Cardiac muscle cell (in vitro differentiated cells and primary cell): ENCODE data around the gene ADCY6. TPM values are rescaled to one million over a fixed set of nuclear protein-coding genes. Genes with fewer than 3 reads are reported as not detected.

ENCODE experiments used
- DNase-seq, 2 donors: peaks; one replicate each; pipeline versions ENCODE4 v3.0.0 to v3.0.0-alpha.2; 2010 to 2017; ENCODE audit warnings: low read depth in 1 of 2, low spot score in 1 of 2
- H3K27ac ChIP-seq: fragments of 200-600 bp; sonication (generic); 2 replicates; pipeline ENCODE4 v1.5.1; 2016
- H3K27me3 ChIP-seq: fragments of 200-600 bp; sonication (generic); 2 replicates; pipeline ENCODE4 v1.6.0; 2016; ENCODE audit warnings: control low read depth
- H3K36me3 ChIP-seq: fragments of 200-600 bp; sonication (generic); 2 replicates; pipeline ENCODE4 v1.5.1; 2016; ENCODE audit warnings: control low read depth
- H3K4me1 ChIP-seq: fragments of 200-600 bp; sonication (generic); 2 replicates; pipeline ENCODE4 v1.8.1; 2017; ENCODE audit warnings: low read depth, mild to moderate bottlenecking, mixed run types
- H3K4me3 ChIP-seq: fragments of 200-600 bp; sonication (generic); 2 replicates; pipeline ENCODE4 v1.5.1; 2016; ENCODE audit warnings: mild to moderate bottlenecking
- H3K9me3 ChIP-seq: fragments of 200-600 bp; sonication (generic); 2 replicates; pipeline ENCODE4 v1.5.1; 2017; ENCODE audit warnings: low read depth, mild to moderate bottlenecking, control low read depth
- polyA plus RNA-seq: library from polyadenylated mRNA; unstranded; fragments of >200 nt; fragmentation: Nextera tagmentation; extraction: Ambion mirVana; gene quantifications from 2 replicates; pipeline ENCODE4 v1.2.1, GENCODE V29; 2016
- total RNA-seq: library from RNA; depleted of rRNA; stranded (reverse); fragments of >200 nt; gene quantifications from 2 replicates; pipeline ENCODE4 v1.2.3, GENCODE V29; 2016
- TF ChIP-seq, protein P1 (sequence below): IDR thresholded peaks from 2 replicates; pipeline ENCODE4 v1.5.1; 2012; ENCODE audit warnings: low read depth, mild to moderate bottlenecking, low read length

ADCY6 gene
- total and polyA plus RNA-seq, 2 experiments from 2014 or later = 38.1 to 60.1 TPM

DNA sequence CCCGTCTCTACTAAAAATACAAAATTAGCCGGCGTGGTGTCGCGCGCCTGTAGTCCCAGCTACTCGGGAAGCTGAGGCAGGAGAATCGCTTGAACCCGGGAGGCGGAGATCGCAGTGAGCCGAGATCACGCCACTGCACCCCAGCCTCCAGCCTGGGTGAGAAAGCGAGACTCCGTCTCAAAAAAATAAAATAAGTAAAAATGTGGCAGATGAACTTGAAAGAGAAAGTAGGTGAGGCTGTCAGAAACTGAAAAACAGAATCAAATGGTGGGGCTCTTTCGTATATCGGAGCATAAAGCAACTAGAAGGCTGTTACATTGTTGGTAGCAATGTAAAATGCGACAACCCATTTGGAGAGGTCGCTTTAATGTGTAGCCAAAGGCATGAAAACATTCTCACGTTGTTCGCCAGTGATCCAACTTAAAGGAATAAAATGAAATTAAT lies 71.6 kb downstream of the ADCY6 start:
- TF ChIP-seq, protein P1, sequence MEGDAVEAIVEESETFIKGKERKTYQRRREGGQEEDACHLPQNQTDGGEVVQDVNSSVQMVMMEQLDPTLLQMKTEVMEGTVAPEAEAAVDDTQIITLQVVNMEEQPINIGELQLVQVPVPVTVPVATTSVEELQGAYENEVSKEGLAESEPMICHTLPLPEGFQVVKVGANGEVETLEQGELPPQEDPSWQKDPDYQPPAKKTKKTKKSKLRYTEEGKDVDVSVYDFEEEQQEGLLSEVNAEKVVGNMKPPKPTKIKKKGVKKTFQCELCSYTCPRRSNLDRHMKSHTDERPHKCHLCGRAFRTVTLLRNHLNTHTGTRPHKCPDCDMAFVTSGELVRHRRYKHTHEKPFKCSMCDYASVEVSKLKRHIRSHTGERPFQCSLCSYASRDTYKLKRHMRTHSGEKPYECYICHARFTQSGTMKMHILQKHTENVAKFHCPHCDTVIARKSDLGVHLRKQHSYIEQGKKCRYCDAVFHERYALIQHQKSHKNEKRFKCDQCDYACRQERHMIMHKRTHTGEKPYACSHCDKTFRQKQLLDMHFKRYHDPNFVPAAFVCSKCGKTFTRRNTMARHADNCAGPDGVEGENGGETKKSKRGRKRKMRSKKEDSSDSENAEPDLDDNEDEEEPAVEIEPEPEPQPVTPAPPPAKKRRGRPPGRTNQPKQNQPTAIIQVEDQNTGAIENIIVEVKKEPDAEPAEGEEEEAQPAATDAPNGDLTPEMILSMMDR = no peak
- Histone ChIP-seq H3K27ac (peak overlapping the region; percentile 80), H3K36me3 (peaks cover 16% of the 10 kb centered on the region), H3K4me3 (peak overlapping the region; percentile 45), H3K9me3 (no peaks in the 10 kb centered on the region), H3K27me3 (no peaks in the 10 kb centered on the region), H3K4me1 (peaks cover 13% of the 10 kb centered on the region)
- peak; percentile 8 to 15 for DNase-seq

DNA sequence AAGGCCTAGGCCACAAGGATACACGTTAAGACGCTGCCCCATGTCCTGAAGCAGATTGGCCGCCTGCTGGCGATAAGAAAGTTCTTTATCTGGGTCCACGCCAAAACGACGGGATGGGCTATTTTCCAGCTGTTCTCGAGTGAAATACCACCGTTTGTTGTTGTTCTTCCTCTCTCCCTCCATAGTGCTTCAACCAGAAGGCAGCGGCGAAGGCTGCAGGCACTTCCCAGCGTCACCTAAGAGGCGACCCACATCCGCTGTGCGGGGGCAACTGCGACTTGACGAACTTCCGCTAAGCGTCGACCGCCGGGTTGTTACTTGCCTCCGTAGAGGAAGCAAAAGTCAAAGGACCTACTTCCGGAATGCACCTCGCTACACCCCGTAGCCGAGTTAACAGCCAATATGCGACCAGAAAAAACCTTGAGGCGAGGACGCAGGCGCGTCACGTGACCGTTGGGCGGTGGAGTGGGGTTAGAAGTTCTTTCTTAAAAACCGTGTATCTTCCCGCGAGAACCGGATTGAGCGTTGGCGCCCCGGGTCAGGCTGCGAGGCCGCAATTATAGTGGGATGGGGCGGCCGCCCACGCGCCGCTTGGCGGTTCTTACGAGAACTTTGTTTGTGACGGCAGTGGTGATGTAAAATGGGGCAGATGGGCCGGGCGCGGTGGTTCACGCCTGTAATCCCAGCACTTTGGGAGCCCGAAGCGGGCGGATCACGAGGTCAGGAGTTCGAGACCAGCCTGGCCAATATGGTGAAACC lies 72.2 kb downstream of the ADCY6 start, which contains the start of gene CCNT1:
Gene CCNT1, minus strand, starts transcription at position 215 of the 759 bp plus-strand sequence. Its CDS starts 32 bp downstream, at position 183.
- Histone ChIP-seq H3K27ac (peak within 1 kb of the TSS; percentile 90), H3K36me3 (peaks cover 19% of the 10 kb centered on the region), H3K27me3 (no peaks in the 10 kb centered on the region), H3K9me3 (no peaks in the 10 kb centered on the region), H3K4me1 (peaks cover 13% of the 10 kb centered on the region), H3K4me3 (peak within 1 kb of the TSS; percentile 57)
- peak; percentile 99 to 100 for DNase-seq
- TF ChIP-seq, protein P1 = no peak

Other genes starting within 250 kb of the ADCY6 start
- gene LALBA, start 219.0 kb downstream of the ADCY6 start, total RNA-seq = not detected in 2 replicates
- not detected in 2 replicates for gene LALBA, start 219.0 kb downstream of the ADCY6 start, polyA plus RNA-seq
- 40.8 and 51.5 TPM in 2 replicates for gene KANSL2, start 106.9 kb downstream of the ADCY6 start, total RNA-seq
- gene KANSL2, start 106.9 kb downstream of the ADCY6 start, polyA plus RNA-seq = 34.5 and 52.6 TPM in 2 replicates
- gene CCNT1, start 72.4 kb downstream of the ADCY6 start, total RNA-seq = 17.6 and 20.4 TPM in 2 replicates
- gene CCNT1, start 72.4 kb downstream of the ADCY6 start, polyA plus RNA-seq = 6.3 and 9.9 TPM in 2 replicates
- gene CACNB3, start 29.4 kb upstream of the ADCY6 start, total RNA-seq = 19.2 and 21.9 TPM in 2 replicates
- gene CACNB3, start 29.4 kb upstream of the ADCY6 start, polyA plus RNA-seq = 20.0 and 23.6 TPM in 2 replicates
- gene DDX23, start 63.1 kb upstream of the ADCY6 start, total RNA-seq = 66.3 and 89.5 TPM in 2 replicates
- 35.3 and 49.0 TPM in 2 replicates for gene DDX23, start 63.1 kb upstream of the ADCY6 start, polyA plus RNA-seq
- gene RND1, start 76.8 kb upstream of the ADCY6 start, total RNA-seq = 2.1 and 2.9 TPM in 2 replicates
- 3.5 and 7.2 TPM in 2 replicates for gene RND1, start 76.8 kb upstream of the ADCY6 start, polyA plus RNA-seq
- gene FKBP11, start 136.4 kb upstream of the ADCY6 start, total RNA-seq = 8.9 and 9.4 TPM in 2 replicates
- 3.4 and 11.9 TPM in 2 replicates for gene FKBP11, start 136.4 kb upstream of the ADCY6 start, polyA plus RNA-seq
- 106 and 115 TPM in 2 replicates for gene ARF3, start 168.4 kb upstream of the ADCY6 start, total RNA-seq
- gene ARF3, start 168.4 kb upstream of the ADCY6 start, polyA plus RNA-seq = 102 and 120 TPM in 2 replicates
- 0.36 and 0.53 TPM in 2 replicates for gene WNT10B, start 182.6 kb upstream of the ADCY6 start, total RNA-seq
- gene WNT10B, start 182.6 kb upstream of the ADCY6 start, polyA plus RNA-seq = 0.45 TPM in 1 of 2 replicates, not detected in the other
- not detected in 2 replicates for gene WNT1, start 189.2 kb upstream of the ADCY6 start, total RNA-seq
- gene WNT1, start 189.2 kb upstream of the ADCY6 start, polyA plus RNA-seq = not detected in 2 replicates
- 4.4 and 5.4 TPM in 2 replicates for gene DDN, start 210.3 kb upstream of the ADCY6 start, total RNA-seq
- gene DDN, start 210.3 kb upstream of the ADCY6 start, polyA plus RNA-seq = 2.1 and 3.0 TPM in 2 replicates
- gene PRKAG1, start 229.7 kb upstream of the ADCY6 start, total RNA-seq = 40.8 and 41.0 TPM in 2 replicates
- gene PRKAG1, start 229.7 kb upstream of the ADCY6 start, polyA plus RNA-seq = 48.1 and 54.5 TPM in 2 replicates